Neural progenitor cell (in vitro differentiated cells): ENCODE data around the gene ZMAT5. TPM values are rescaled to one million over a fixed set of nuclear protein-coding genes. Genes with fewer than 3 reads are reported as not detected.
A peak's percentile ranks its signal among the peaks of the same experiment; 100 is the strongest.

Source experiments
- DNase-seq: peaks from one replicate; pipeline ENCODE4 v3.0.0-alpha.2; 2016; ENCODE audit warnings: low spot score
- H2AFZ ChIP-seq: fragments of 200-600 bp; sonication (generic); replicated peaks from 2 replicates; pipeline ENCODE4 v1.6.1; 2016; ENCODE audit warnings: antibody characterized with exemption
- H3F3A ChIP-seq: fragments of 200-600 bp; sonication (generic); 2 replicates; pipeline ENCODE4 v1.6.1; 2016; ENCODE audit warnings: antibody characterized with exemption, low read depth
- H3K27ac ChIP-seq: fragments of 200-600 bp; sonication (generic); 2 replicates; pipeline ENCODE4 v1.5.1; 2016; ENCODE audit warnings: mild to moderate bottlenecking
- H3K27me3 ChIP-seq: fragments of 200-600 bp; sonication (generic); 2 replicates; pipeline ENCODE4 v1.6.1; 2016; ENCODE audit warnings: mild to moderate bottlenecking, moderate library complexity
- H3K36me3 ChIP-seq: fragments of 200-600 bp; sonication (generic); 2 replicates; pipeline ENCODE4 v1.5.1; 2016
- H3K4me1 ChIP-seq: fragments of 200-600 bp; sonication (generic); 2 replicates; pipeline ENCODE4 v1.6.1; 2016; ENCODE audit warnings: mixed run types
- H3K4me2 ChIP-seq: fragments of 200-600 bp; sonication (generic); 2 replicates; pipeline ENCODE4 v1.6.1; 2016
- H3K4me3 ChIP-seq: fragments of 200-600 bp; sonication (generic); 2 replicates; pipeline ENCODE4 v1.5.1; 2016
- H3K79me2 ChIP-seq: fragments of 200-600 bp; sonication (generic); 2 replicates; pipeline ENCODE4 v1.6.1; 2016; ENCODE audit warnings: low read depth
- H3K9ac ChIP-seq: fragments of 200-600 bp; sonication (generic); 2 replicates; pipeline ENCODE4 v1.6.1; 2016
- H3K9me3 ChIP-seq: fragments of 200-600 bp; sonication (generic); 2 replicates; pipeline ENCODE4 v1.5.1; 2016; ENCODE audit warnings: low read depth
- H4K20me1 ChIP-seq: fragments of 200-600 bp; sonication (generic); 2 replicates; pipeline ENCODE4 v1.6.1; 2016; ENCODE audit warnings: low read depth
- H3K27ac Mint-ChIP-seq: 3 replicates; pipeline ENCODE4 v1.8.0; 2021; ENCODE audit warnings: mixed read lengths
- H3K27me3 Mint-ChIP-seq: 2 replicates; pipeline ENCODE4 v1.8.0; 2022; ENCODE audit warnings: low read depth, mild to moderate bottlenecking, inconsistent platforms, moderate library complexity, mixed read lengths; ENCODE audit not compliant: insufficient read depth
- H3K36me3 Mint-ChIP-seq: 3 replicates; pipeline ENCODE4 v1.8.0; 2021; ENCODE audit warnings: mixed read lengths
- H3K4me1 Mint-ChIP-seq: 3 replicates; pipeline ENCODE4 v1.8.0; 2021; ENCODE audit warnings: mixed read lengths
- H3K4me3 Mint-ChIP-seq: 3 replicates; pipeline ENCODE4 v1.8.0; 2021; ENCODE audit warnings: mild to moderate bottlenecking, moderate library complexity, mixed read lengths
- H3K9me3 Mint-ChIP-seq: 3 replicates; pipeline ENCODE4 v1.8.0; 2020; ENCODE audit warnings: mixed read lengths
- EZH2 ChIP-seq: fragments of 200-600 bp; sonication (generic); IDR thresholded peaks from 2 replicates; pipeline ENCODE4 v1.6.1; 2017; ENCODE audit warnings: antibody characterized with exemption, mild to moderate bottlenecking, moderate library complexity
- EZH2phosphoT487 ChIP-seq: fragments of 200-600 bp; sonication (generic); IDR thresholded peaks from 2 replicates; pipeline ENCODE4 v1.6.1; 2017; ENCODE audit warnings: antibody characterized with exemption
- total RNA-seq: library from RNA; depleted of rRNA; stranded (reverse); fragments of >200 nt; gene quantifications from 2 replicates; pipeline ENCODE4 v1.2.3, GENCODE V29; 2015; ENCODE audit warnings: low replicate concordance
- TF ChIP-seq, protein P1 (sequence below): fragments of 200-600 bp; sonication (generic); IDR thresholded peaks from 2 replicates; pipeline ENCODE4 v1.5.1; 2017; ENCODE audit warnings: antibody characterized with exemption, mild to moderate bottlenecking

Gene ZMAT5
- total RNA-seq, 1 donor from 2014 or later: 20.8 TPM

- Histone ChIP-seq H3K9ac (no peak overlapping the region), H3K79me2 (no peaks in the 10 kb centered on the region), H3K27ac (no peak overlapping the region), H2AFZ (no peak overlapping the region), H3K4me2 (no peak overlapping the region), H4K20me1 (no peaks in the 10 kb centered on the region), H3K9me3 (no peaks in the 10 kb centered on the region), H3K36me3 (no peaks in the 10 kb centered on the region), H3F3A (peaks cover 5% of the 10 kb centered on the region), H3K4me3 (no peak overlapping the region), H3K4me1 (peaks cover 6% of the 10 kb centered on the region), H3K27me3 (no peaks in the 10 kb centered on the region)
- Mint-ChIP-seq H3K4me1 (peaks cover 2% of the 10 kb centered on the region), H3K27me3 (no peaks in the 10 kb centered on the region), H3K4me3 (no peak overlapping the region), H3K9me3 (no peaks in the 10 kb centered on the region), H3K27ac (no peak overlapping the region), H3K36me3 (peaks cover 22% of the 10 kb centered on the region)
- TF ChIP-seq EZH2phosphoT487: no peak
- TF ChIP-seq, protein P1, sequence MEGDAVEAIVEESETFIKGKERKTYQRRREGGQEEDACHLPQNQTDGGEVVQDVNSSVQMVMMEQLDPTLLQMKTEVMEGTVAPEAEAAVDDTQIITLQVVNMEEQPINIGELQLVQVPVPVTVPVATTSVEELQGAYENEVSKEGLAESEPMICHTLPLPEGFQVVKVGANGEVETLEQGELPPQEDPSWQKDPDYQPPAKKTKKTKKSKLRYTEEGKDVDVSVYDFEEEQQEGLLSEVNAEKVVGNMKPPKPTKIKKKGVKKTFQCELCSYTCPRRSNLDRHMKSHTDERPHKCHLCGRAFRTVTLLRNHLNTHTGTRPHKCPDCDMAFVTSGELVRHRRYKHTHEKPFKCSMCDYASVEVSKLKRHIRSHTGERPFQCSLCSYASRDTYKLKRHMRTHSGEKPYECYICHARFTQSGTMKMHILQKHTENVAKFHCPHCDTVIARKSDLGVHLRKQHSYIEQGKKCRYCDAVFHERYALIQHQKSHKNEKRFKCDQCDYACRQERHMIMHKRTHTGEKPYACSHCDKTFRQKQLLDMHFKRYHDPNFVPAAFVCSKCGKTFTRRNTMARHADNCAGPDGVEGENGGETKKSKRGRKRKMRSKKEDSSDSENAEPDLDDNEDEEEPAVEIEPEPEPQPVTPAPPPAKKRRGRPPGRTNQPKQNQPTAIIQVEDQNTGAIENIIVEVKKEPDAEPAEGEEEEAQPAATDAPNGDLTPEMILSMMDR: no peak
- DNase-seq: no peak
Measured at GRCh38 chr22:29804985-29805384, 38.2 kb upstream of the ZMAT5 start.

DNA sequence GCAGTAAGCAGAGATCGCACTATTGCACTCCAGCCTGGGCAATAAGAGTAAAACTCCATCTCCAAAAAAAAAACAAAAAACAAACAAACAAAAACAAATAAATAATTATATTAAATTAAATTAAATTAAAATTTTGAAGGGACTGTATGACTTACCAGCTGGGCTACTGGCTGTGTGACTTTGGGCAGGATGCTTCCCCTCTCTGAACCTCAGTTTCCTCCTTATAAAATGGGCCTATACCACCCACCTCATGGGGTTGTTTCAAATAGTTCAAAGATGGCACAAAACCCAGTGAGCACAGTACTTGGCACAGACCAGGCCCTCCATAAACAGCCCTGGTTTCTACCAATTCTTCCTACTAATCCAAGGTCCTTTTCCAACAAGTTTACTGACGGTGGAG lies 36.4 kb upstream of the ZMAT5 start:
- Mint-ChIP-seq H3K36me3 (peaks cover 21% of the 10 kb centered on the region), H3K9me3 (no peaks in the 10 kb centered on the region), H3K4me3 (no peak overlapping the region), H3K27ac (no peak overlapping the region), H3K4me1 (peaks cover 2% of the 10 kb centered on the region), H3K27me3 (peaks cover 3% of the 10 kb centered on the region)
- Histone ChIP-seq H3K4me3 (no peak overlapping the region), H3K79me2 (no peaks in the 10 kb centered on the region), H3K36me3 (no peaks in the 10 kb centered on the region), H2AFZ (no peak overlapping the region), H3K4me2 (no peak overlapping the region), H3K27ac (no peak overlapping the region), H3K9ac (no peak overlapping the region), H3K4me1 (peaks cover 6% of the 10 kb centered on the region), H3K27me3 (no peaks in the 10 kb centered on the region), H4K20me1 (no peaks in the 10 kb centered on the region), H3F3A (peaks cover 5% of the 10 kb centered on the region), H3K9me3 (no peaks in the 10 kb centered on the region)
- DNase-seq: no peak
- no peak for TF ChIP-seq EZH2phosphoT487
- TF ChIP-seq EZH2: no peak
- TF ChIP-seq, protein P1: no peak

GRCh38 chr22:29801796-29802195 lies 35.0 kb upstream of the ZMAT5 start:
- no peaks in the 10 kb centered on the region for H3K79me2 ChIP-seq
- peaks cover 21% of the 10 kb centered on the region for H3K36me3 Mint-ChIP-seq
- H3K36me3 ChIP-seq: no peaks in the 10 kb centered on the region
- H2AFZ ChIP-seq: no peak overlapping the region
- no peak overlapping the region for H3K27ac Mint-ChIP-seq
- H3K27me3 ChIP-seq: no peaks in the 10 kb centered on the region
- peaks cover 6% of the 10 kb centered on the region for H3K4me1 ChIP-seq
- H3K9ac ChIP-seq: no peak overlapping the region
- no peak overlapping the region for H3K4me3 ChIP-seq
- DNase-seq: no peak
- H3K4me3 Mint-ChIP-seq: no peak overlapping the region
- H4K20me1 ChIP-seq: no peaks in the 10 kb centered on the region
- peaks cover 3% of the 10 kb centered on the region for H3K27me3 Mint-ChIP-seq
- H3K9me3 ChIP-seq: no peaks in the 10 kb centered on the region
- TF ChIP-seq EZH2 (no peak), EZH2phosphoT487 (no peak)
- TF ChIP-seq, protein P1: no peak
- peaks cover 5% of the 10 kb centered on the region for H3F3A ChIP-seq
- peak overlapping the region; percentile 66 for H3K27ac ChIP-seq
- peaks cover 2% of the 10 kb centered on the region for H3K4me1 Mint-ChIP-seq
- H3K4me2 ChIP-seq: no peak overlapping the region
- no peaks in the 10 kb centered on the region for H3K9me3 Mint-ChIP-seq
